GM21786 (cell line): ENCODE results near the gene BPIFA2.
"Not testable (repeated sequence)": the region's sequence is repeated elsewhere in the genome, so short reads cannot be mapped to it uniquely, and the experiment has no call there.

Source experiments
- ATAC-seq: cut with Tn5 transposase; IDR thresholded peaks from one replicate; pipeline ENCODE4 v1.9.1; 2021; ENCODE audit not compliant: unreplicated experiment

The BPIFA2 gene

DNA sequence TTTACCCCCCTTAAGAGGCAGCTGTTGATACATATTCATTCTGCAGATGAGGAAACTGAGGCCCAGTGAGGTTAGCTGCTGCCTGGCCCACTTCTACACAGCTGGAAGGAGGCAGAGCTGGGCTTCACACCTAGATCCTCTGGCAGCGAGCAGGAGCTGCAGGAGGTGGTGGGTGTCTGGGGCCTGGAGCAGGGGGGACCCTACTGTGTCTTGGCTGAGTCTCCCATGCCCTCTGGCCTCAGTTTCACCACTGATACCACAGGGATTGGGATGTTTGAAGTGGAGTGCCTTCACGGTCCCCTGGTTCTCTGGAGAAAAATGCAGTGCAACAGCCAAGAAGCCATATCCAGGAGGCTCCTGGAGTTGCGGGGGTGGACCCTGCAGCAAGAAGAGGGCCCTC lies 8.2 kb upstream of the BPIFA2 start:
- ATAC-seq = no peak

DNA sequence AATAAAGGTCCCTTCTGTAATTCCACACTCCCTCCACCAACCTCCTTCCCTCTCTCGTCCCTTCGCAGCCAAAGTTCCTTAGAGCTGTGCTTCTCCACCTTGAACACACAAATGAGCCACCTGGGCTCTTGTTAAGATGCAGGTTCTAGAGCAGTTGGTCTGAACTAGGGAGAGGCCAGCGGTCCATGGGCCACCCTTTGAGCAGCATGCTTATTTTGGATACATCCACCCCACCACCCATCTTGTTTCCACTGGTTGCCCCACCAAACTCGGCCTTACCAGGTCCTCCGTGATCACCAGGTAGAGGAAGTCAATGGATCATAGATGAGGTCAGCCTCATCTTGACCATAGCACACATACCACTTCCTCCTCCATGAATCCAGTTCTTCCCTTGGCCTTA lies 7.3 kb upstream of the BPIFA2 start:
- no peak for ATAC-seq

DNA sequence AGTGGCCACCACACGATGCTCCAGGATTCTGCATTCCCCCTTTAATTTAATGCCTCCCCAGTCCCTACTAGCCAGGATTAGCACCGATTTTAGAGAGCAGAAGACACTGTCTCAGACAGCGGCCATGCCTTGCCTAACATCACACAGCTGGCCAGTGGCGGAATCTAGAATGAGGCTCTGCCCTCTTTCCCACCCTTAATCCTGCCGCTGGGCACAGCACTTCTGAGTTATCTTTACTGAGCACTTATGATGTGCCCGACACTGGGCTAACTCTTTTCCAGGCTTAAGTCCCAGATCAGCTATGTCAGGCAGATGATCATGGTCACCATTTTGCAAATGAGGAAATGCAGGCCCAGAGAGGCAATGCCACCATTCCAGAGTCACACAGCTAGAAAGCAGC lies 5.6 kb upstream of the BPIFA2 start:
- no peak for ATAC-seq

DNA sequence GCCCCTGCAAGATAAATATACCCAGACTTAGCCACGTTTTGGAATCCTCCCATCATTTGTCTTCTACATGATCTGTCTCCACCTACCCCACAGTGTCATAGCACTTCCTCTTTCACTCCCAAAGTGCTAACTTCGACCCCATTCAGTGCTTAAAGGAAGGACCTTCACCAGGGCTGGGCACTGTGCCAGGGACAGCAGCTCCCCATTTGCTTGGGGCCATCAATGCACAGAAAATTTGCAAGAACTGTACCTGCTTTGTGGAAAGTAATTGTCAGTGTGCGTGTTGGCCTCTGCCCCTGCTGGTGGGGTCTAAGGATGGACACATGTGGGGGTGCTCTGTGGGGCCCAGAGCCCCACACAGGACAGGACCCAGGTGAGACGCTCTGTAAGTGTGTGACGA lies 5.2 kb upstream of the BPIFA2 start:
- no peak for ATAC-seq

DNA sequence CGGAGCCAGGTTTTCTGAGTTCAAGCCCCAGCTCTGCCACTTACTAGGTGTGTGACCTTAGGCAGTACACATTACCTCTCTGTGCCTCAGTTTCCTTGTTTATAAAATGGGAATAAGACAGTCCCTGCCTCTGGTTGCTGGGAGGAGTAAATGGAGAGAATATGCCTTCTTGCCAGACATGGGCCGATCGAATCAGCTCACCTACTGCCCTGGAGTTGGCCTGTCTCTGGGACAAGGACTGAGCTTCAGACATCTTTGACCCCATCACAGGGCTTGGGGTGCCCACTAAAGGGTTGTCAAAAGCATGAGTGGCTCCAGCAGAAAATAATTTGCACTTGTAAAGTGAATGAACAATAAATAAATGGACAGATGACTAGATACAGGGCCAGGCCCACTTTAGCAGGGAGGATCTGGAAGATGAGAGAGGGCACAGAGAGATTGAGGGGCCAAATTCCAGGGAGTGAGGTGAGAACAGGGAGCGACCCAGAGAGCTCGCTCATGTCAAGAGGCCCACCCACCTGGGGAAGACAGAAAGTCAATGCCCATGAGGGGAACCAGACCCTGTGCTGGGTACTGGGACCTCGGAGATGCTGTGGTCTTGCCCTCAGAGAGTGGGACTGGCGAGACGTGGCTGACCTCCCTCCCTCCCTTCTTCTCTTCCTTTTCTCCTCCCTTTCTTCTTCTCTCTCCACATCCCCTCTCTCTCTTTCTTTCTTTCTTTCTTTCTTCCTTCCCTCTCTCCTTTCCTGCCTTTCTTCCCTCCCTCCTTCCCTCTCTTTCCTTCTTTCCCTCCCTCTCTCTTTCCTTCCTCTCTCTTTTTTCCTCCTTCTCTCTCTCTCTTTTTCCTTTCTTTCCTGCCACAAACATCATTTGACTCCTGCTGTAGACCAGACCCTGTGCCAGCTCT lies 3.9 kb upstream of the BPIFA2 start:
- no peak for ATAC-seq

DNA sequence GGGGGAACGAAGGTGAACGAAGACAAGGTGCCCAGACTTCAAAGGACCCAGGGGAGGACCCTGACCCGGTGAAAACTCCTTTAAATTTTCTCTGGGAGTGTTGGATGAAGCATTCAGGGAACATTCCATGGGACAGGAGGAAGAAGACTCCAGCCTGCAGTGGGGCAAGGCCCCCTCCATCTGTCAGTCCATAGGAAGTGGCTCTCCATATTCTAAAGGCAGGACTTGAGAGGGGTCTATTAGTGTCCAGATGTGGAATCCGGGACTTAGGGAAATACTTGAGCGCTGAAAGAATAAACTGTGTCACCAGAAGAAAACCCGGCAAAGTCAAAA lies 3.2 kb upstream of the BPIFA2 start:
- no peak for ATAC-seq

DNA sequence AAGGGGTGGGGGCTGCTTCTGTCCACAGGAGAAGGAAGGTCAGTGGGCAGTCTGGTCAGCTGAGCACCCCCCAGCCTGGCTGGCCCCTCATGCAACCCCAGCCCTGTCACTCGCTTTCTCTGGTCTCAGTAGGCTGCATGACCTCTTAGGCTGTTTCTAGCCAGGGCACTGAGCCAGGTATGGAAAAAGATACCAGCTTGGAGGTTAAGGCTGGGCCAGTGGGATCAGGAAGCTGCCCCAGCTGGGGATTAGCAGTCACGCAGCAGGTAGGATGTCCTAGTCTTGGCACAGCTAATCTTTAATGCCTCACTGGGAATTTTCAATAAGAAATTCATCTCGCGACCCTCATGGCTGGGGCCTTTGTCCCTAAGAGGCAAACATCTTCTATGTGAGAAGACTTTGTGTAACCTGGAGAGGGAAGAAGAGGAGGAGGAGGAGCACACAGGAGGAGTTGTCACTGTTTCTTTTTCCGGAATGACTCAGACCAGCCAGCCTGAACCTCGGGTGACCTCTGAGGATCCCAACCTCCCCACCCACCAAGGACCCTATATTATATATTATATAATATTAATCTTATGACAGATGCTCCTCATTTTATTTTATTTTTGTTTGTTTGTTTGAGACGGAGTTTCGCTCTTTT lies 2.4 kb upstream of the BPIFA2 start:
- ATAC-seq = no peak

DNA sequence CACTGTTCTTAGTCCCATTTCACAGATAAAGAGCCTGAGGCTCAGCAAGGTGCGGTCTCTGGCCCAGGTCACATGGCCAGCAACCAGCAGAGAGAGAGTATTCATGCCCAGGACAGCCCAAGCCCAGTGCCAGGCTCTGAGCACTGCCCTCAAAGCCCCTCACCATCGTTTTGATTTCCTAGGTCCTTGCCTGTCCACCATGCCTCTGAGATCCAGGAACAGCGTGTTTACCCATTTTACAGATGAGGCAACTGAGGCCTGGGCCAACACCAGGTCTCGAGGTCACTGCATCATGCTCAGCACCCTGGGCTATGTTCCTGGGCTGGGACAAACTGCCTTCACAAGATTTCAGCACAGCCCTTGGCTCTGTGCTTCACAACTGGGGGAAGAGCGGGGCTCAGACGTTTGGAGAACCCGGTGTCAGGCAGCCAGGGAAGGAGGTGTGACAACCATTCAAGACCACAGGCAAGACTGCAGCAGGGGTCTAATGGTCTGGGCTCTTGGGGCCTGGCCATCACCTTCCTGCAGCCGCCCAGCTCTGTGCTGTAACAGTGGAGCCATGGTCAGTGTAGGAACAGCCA lies 1.3 kb upstream of the BPIFA2 start:
- no peak for ATAC-seq

DNA sequence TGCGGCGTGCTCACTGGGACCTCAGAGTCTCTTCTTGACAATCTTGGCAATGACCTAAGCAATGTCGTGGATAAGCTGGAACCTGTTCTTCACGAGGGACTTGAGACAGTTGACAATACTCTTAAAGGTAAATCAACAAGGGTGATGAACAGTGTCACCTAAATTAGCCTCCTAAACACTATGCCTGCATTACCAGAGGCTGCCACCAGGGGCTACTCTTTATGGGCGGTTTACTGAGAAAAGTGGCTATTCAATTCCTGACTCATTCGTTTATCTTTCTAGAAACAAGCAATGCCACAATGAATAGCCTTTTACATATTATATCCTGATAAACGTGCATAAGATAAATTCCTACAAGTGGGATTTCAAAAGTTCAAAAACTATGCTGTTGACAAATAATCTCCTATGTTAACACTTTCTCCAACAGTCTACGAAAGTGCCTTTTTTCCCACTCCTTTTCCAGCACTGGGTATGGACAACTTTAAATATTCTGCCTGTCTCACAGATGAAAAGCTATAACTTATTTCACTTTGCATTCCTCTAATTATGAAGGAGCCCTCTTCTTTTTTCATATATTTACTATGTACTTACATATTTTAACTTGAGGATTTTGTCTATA lies 1.3 kb downstream of the BPIFA2 start:
- ATAC-seq = no peak

DNA sequence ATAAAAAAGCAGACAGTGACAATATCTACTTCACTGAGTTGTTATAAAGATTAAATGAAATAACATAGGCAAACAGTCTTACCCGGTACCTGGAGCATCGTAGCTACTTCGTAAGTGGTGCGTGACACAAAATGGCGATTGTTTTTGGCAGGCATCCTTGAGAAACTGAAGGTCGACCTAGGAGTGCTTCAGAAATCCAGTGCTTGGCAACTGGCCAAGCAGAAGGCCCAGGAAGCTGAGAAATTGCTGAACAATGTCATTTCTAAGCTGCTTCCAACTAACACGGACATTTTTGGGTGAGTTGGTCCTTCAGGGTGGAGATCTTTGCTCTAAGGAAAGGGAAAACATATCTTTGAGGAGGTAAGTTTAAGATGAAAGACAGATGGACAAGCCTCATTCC lies 4.8 kb downstream of the BPIFA2 start:
- ATAC-seq = no peak

DNA sequence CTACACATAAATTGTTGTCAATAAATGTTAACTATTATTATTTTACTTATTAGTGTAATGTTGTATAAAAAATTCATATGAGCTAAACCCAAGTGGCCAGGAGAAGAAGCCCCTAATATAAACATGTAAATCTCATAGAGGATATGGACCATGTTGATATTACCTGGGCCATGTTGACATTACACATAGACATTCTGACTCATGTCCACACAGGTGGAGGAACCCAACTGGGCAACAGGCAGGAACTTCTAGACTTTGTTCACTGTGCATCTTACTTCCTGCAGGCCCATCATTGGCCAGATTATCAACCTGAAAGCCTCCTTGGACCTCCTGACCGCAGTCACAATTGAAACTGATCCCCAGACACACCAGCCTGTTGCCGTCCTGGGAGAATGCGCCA lies 7.2 kb downstream of the BPIFA2 start:
- ATAC-seq = no peak

DNA sequence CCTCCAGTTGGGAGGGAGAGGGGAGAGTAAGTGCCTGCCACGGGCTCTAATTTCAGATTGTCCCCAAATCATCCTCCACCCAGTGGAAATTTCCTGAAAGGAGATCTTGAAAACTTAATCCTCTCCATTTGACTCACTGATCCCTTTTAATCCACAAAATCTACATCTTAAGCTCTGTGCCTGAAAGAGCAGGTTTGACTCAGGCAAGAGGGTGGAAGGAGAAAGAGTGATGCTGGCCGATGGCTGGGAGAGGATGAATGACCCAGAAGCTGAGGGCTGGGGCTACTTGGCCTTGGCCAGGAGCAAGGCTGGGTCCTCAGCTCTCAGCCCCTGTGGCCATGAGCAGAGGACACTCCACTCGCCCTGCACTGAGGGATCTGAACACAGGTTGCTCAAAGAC lies 8.1 kb downstream of the BPIFA2 start:
- no peak for ATAC-seq

DNA sequence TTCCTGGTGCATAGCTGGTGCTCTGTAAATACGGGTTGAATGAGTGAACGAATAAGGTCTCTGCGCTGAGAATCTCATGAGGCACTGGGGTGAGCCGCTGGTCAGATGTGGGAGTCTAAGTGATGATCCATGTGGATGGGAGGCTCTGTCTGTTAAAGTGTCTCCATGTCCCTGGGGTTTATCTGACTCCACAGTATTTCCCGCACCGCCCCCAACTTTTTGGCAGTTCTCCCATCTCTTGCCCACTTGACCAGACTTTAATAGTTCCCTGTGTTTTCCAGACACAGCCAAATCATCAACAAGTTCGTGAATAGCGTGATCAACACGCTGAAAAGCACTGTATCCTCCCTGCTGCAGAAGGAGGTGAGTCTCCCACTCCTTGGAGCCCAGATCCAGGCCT lies 9.9 kb downstream of the BPIFA2 start:
- no peak for ATAC-seq

DNA sequence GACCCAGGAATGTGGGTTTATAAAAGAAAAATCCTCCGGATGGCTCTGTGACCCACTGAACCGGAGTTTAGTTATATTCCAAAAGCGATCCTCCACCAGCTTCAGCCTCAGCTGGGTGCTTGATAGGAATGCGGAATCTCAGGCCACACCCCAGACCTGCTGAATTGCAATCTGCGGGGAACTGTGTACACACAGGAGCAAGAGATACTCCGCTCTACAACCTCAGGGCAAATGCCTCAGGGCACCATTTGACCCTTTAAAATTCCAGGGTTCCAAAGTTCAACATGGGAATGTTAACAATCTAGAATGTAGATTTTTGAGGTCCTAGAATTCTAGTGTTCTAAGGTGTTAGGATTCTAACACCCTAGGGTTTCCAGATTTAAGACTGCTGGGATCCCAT lies 10.8 kb downstream of the BPIFA2 start:
- ATAC-seq = no peak

DNA sequence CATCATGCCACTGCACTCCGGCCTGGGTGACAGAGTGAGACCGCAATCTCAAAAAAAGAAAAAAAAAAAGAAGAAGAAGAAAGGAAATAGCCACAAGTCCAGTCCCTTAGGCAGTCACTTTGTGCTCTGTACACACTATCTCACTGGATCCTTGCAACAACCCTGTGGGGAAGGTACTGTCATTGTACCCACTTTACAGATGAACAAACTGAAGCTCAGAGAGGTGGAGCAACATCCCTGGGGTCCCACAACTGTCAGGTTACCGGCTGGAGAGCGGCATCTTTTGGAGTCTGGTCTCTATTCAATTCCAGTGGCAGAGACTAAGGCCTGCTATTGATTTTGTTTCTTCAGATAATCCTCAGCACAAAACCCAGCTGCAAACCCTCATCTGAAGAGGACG lies 12.2 kb downstream of the BPIFA2 start:
- ATAC-seq = no peak

DNA sequence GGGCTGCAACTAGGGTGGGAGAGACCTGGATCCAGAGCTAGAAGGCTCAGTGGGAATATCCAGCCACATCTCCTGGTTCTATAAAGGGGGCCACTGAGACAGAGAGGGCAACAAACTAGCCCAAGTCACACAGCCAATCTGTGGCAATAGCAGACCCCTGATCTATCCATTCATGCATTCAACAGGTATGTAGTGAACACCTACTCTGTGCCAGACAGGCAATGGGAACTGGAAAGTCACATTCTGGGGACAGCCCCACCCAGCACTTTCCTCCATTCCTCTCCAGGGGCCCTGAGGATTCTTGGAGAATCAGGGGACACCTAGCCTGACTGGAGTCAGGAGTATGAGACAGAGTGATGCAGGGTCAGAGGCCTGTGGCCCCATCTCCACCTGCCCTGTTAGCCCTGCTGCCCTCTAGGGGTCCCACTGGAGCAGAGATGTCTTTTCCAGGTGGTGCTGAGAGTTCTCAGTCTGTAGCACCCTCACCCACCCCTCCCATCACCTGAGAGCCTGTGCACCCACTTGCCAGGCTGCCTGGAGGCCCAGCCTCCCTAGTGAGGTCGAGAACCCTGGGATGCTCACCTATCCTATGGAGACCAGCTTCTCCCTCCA lies 13.6 kb downstream of the BPIFA2 start:
- ATAC-seq = no peak

DNA sequence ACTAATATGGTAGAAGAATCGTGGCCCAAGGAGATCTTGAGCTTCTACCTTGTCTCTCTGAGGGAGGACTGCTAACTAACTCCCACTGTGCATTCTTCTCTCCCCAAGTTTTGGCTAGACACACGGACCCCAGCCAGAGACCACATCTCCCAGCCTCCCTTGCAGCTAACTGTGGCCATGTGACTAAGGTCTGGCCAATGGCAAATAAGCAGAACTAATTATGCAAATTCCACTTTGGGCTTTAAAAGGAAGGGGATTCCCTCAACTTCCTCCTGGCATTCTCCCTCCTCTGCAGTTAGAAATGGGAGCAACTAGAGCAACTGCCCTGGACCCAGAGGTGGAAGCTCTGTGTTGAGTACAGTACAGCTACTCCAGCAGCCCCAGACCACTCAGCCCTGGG lies 15.4 kb downstream of the BPIFA2 start:
- no peak for ATAC-seq

DNA sequence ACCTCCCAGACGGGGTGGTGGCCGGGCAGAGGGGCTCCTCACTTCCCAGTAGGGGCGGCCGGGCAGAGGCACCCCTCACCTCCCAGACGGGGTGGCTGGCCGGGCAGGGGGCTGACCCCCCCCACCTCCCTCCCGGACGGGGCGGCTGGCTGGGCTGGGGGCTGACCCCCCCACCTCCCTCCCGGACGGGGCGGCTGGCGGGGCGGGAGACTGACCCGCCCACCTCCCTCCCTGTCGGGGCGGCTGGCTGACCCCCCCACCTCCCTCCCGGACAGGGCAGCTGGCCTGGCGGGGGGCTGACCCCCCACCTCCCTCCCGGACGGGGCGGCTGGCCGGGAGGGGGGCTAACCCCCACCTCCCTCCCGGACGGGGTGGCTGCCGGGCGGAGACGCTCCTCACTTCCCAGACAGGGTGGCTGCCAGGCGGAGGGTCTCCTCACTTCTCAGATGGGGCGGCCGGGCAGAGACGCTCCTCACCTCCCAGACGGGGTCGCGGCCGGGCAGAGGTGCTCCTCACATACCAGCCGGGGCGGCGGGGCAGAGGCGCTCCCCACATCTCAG lies 17.2 kb downstream of the BPIFA2 start:
- ATAC-seq = not testable (repeated sequence)

DNA sequence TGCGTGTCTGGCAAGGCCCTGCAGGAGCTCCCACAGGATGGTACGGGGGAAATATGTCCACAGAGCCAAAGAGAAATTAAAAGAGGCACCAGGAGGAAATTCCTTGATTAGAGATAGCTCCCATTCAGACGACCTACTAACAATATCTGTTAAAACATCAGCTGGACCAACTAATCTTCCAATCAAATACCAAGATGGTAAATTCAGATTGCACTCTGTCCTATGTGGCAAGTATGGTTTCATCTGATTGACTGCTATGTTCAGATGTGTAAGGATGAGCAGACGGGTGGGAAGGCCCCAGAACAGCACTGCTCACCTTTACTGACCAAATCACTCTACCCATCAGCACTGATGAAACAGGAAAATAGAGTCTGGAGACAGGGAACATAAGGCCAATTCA lies 19.5 kb downstream of the BPIFA2 start:
- no peak for ATAC-seq

DNA sequence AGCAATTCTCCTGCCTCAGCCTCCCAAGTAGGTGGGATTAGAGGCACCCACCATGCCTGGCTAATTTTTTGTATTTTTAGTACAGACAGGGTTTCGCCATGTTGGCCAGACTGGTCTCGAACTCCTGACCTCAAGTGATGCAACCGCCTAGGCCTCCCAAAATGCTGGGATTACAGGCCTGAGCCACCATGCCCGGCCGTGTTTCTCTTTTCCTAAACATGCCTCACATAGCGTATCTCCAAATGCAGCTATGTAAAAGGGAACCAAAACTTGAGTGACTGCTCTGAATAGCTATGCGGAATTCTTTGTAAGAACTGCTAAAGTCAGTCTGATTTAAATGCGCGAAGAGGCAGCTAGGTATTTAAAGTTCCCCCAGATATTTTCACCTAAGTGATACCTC lies 20.5 kb downstream of the BPIFA2 start:
- ATAC-seq = no peak

DNA sequence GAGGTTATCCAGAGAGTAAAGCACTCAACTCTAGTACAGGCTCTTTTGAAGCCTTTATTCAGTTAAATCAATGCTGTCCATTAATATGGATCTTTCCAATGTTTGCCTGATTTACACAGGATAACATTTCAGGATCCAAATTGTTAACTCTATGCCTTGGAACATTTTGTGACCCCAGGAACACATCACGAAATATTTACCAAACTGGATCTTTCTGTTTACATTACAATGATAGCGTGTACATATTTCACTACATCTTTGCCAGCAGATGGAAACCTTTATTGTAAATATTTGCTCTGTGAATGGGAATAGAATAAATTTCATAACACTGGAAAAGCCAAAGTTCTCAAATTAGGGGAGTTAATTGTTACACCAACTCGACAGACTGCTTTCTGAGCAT lies 23.5 kb downstream of the BPIFA2 start:
- ATAC-seq = no peak
